ENCODE results near the gene MDGA2.
A peak's percentile ranks its signal among the peaks of the same experiment; 100 is the strongest.
"Not testable (repeated sequence)": the region's sequence is repeated elsewhere in the genome, so short reads cannot be mapped to it uniquely, and the experiment has no call there.

The MDGA2 gene

DNA sequence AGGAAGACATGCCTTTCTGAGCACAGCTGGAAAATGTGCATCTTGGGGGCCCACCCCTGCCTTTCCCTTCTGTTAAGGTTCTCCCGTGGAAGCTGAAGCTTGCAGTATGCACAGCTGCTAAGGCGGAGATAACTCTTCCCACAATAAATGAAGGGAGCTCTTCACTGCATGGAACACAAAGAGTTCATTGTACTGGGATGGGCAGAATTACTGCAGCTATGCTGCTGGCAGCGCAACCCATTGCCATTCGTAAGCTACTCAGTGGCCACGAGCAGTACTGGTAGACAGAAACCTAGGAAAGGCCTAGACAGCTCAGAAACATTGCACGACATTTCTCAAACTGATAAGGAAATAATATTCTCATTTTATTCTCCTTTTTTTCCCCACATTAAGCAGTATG, 310.2 kb downstream of the MDGA2 start:
- DNase-seq (ENCODE audit: insufficient read length, low spot score) (no peak), FAIRE-seq (no peak)

DNA sequence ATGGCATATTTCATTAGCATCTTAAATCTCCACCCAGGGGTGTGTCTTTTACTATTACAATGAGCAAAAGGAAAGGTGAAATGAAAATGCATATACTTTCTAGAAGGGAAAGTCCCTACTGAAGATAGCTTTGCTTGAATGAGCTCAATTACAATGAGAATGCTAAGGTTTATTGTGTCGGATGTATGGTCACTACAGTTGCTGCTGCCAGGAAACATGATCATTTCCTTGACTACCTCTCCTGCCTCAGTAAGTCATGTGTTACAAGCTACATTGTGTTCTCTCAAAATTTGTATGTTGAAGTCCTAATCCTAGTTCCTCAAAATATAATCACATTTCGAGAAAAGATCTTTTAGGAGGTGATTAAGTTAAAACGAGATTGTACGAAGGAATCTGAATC, 322.2 kb downstream of the MDGA2 start:
- FAIRE-seq (no peak), DNase-seq (ENCODE audit: insufficient read length, low spot score) (no peak)

DNA sequence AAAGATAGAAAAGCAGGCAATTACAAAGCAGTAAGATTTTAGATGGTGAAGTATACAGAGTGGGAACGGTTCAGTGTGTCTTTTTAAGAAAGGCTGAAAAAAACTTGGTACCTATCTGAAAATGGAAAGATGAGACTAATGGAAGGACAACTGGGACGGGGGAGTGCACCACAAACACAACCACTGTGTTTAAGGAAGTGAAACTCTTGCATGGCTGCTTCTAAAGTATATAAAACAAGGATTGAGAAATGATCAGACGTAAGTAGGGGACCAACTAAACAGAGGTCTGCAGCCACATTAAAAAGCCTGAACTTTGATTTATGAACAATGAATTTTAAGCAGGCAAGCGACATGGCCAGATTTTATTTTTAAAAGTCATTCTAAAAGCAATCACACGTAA, 328.6 kb downstream of the MDGA2 start:
- no peak for FAIRE-seq
- no peak for DNase-seq (ENCODE audit: insufficient read length, low spot score)

DNA sequence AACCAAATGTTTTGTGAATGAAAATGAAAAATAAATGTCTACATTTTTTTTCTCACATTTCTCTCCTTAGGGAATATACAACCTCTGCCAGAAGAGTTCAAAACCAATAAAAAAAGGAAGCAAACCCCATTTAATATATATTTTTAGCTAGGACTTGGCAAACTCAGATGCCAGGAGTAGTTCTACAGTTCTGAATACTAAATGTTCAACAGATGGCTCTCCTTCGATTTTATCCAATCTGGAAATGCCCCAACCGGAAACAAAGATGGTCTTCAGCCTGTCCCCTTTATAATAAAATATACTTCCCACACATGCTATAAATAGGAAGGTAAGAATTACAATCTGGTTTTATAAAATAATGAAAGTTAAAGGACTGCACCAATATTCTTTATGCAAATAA, 330.4 kb downstream of the MDGA2 start:
- DNase-seq (ENCODE audit: insufficient read length, low spot score), result no peak
- no peak for FAIRE-seq

DNA sequence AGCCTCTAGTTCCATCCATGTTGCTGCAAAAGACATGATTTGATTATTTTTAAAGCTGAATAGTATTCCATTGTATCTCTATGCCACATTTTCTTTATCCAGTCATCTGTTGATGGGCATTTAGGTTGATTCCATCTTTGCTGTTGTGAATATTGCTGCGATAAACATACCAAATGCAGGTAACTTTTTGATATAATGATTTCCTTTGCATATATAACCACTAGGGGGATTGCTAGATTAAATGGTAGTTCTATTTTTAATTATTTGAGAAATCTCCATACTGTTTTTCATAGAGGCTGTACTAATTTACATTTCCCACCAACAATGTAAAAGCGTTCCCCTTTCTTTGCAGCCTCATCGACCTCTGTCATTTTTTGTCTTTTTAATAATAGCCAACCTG, 342.5 kb downstream of the MDGA2 start:
- no peak for DNase-seq (ENCODE audit: insufficient read length, low spot score)
- FAIRE-seq, result no peak

DNA sequence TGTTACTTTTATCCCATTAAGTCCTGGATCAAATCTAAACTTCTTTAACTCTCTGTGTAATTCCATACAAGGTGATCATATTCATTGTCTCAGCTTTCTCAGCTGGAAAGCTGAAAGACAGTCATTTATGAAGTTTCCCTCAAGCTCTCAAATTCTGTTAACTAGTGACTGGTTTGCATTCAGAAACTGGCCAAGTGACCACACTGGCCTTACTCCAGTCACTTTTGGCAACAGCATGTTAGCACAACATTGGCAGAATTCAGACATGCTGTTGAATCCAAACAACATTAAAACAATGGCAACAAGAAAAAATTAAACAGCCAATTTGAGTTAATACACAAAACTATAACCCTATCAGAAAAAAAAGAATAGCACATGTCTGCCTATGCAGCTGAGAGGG, 343.3 kb downstream of the MDGA2 start:
- DNase-seq (ENCODE audit: insufficient read length, low spot score) (no peak), FAIRE-seq (no peak)

DNA sequence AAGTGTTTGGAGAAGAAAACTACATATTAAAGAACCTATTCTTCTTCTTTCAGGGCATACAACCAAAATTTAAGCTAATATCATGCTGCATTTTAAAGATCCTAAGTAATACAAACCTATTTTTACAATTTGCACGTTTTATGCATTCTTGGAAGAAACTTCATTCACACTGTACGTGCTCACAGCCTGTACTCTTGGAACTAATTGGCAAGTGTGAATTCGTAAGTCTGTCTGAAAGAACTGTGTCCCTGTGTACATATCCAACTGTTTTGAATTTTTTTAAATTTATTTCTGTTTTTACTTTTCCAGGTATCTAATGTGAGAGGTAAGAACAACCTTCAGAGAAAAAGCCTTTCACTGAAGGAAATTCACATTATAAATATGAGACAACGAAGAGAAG, 347.0 kb downstream of the MDGA2 start:
- DNase-seq (ENCODE audit: insufficient read length, low spot score), result no peak
- no peak for FAIRE-seq

DNA sequence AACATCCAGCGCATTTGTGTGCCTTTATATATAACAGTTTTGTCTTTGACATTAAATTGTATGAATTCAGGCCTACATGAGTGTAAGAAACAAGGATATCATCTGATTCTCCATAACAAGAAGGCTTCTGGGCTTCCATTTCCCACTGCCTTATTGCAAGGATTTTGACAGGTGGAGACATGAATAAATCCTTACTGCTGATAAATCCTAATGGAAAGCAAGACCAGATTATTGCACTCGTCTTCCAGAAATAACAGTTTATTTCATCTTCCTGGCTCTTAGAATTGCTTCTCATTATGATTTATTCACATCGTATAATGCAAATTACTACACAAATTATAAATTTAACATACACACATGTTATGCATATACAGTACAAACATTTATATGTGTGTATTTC, 348.1 kb downstream of the MDGA2 start:
- FAIRE-seq (no peak), DNase-seq (ENCODE audit: insufficient read length, low spot score) (no peak)

DNA sequence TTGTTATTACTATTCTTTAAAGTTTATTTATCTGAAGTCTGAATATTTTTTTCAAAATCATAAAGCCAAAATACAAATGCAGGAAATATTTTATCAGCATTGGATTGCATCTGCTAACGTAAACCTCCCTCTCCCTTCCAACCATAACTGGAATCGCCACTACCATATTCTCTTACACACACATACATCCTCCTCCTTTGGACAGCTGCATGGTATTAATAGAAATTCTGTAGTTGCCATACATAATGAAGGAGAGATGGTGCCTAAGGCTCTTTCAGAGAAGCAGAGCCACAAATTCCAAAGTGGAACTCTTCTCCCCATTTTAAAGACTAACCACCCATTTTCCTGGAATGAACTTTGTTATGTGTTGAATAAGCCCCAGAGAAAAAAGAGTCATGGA, 352.7 kb downstream of the MDGA2 start:
- no peak for DNase-seq (ENCODE audit: insufficient read length, low spot score)

DNA sequence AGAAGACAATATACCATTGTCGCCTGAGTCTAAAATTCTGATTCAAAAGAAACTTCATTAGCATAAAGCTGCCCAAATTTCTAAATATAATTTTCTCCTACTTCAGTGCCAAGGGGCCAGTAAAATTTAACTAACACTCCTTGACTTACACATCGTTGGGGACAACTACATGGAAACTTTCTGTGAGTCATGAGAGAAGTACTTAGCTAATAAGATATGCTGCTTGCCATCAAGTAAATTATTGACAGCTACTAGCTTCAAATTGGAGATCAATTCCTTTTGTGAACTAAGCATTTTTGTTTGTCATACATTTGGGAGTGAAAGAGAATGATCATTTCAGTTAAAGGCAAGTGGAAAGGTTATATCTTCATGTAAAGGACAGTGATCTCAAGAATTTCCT, 373.3 kb downstream of the MDGA2 start:
- DNase-seq (ENCODE audit: insufficient read length, low spot score) (no peak), FAIRE-seq (no peak)

More for the DNA sequence above, 352.7 kb downstream of the MDGA2 start:
- no peak for FAIRE-seq

DNA sequence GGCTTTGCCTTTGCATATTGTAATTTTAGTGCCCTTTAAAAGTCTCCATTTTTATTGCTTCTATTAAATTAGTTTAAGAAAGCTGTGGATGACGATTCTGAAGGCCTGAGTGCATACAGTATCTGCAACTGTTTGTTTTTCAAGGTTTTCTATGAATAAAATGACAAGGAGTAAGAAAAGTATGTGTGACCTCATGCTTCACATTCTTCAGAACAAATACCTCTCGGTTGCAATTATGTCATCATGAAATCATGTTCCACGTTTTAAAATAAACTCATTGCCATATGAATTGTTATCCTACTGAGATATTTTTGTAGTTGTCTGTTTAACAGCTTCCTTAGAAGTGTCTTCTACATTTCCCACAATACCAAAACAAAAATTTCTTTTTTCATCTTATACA, 374.6 kb downstream of the MDGA2 start:
- FAIRE-seq, result no peak

DNA sequence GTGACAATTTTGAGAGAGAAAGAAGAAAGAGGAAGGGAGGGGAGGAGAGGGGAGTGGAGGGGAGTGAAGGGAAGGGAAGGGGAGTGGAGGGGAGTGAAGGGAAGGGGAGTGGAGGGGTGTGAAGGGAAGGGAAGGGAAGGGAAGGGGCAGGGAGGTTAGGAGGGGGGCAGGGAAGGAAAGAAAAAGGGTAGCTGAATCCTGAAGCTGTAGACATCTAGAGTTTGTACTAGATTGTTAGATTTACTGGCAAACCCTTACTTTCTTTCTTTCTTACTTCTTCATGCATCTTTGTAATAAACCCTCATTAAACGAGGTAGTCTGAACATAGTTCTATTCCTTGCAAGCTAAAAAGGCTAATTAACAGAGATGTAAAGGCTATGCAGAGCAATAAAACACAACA, 378.0 kb downstream of the MDGA2 start:
- FAIRE-seq (no peak), DNase-seq (ENCODE audit: insufficient read length, low spot score) (no peak)

More for the DNA sequence above, 374.6 kb downstream of the MDGA2 start:
- DNase-seq (ENCODE audit: insufficient read length, low spot score), result no peak

DNA sequence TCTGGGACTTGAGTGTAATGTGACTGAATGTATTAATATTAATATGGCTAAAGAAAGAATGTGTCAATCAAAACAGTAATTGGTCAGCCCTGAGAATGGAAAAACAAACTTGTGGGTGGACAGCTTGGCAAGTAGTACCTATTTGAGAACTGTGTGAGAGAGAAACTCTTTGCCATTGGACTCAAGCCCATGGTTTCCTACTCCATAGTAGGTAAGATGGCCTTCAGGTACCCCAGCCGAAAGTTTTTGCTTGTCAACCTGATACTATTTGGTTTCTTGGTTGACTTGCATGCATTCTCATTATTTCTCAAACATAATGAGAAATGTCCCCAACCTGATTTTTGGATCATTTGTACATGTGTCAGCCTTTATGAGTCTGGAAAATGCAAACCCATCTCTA, 391.1 kb downstream of the MDGA2 start:
- FAIRE-seq, result no peak

DNA sequence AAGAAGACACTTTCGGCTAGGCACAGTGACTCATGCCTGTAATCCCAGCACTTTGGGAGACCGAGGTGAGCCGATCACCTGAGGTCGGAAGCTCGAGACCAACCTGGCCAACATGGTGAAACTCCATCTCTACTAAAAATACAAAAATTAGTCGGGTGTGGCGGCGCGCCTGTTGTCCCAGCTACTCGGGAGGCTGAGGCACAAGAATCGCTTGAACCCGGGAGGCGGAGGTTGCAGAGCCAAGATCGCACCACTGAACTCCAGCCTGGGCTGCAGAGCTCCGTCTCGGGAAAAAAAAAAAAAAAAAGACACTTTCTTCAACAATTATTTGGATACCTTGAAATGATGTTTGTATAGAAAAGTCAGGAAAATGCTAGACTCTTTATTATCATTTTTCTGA, 393.6 kb downstream of the MDGA2 start:
- FAIRE-seq; DNase-seq (ENCODE audit: insufficient read length, low spot score): not testable (repeated sequence)

More for the DNA sequence above, 391.1 kb downstream of the MDGA2 start:
- no peak for DNase-seq (ENCODE audit: insufficient read length, low spot score)

DNA sequence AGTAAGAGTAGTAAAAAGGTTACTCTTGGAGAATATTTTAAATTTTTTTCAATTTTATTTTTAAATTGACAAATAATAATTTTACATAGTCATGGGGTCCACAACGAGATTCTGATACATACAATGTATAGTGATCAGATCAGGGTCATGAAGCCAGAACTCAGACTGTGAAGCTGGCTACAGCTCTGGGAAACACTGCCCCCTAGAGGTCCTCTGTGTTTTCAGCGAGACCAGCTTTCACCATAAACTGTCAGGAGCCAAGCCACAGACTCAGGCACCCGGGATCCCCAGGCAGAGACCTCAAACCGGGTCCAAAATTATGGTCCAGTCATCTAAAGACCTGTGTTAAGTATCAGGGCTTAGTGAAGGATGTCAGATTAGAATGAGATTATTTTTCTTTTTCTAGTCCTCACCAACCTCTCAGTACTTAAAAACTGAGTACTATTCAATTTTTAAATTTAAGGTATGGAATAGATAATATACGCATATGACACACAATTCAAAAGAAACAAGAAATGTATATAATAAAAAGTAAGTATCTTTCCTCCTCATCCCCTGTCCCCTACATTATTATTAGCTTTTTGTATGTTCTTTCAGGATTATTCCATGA, 397.1 kb downstream of the MDGA2 start:
- DNase-seq (ENCODE audit: insufficient read length, low spot score), result peak; percentile 23
- no peak for FAIRE-seq

DNA sequence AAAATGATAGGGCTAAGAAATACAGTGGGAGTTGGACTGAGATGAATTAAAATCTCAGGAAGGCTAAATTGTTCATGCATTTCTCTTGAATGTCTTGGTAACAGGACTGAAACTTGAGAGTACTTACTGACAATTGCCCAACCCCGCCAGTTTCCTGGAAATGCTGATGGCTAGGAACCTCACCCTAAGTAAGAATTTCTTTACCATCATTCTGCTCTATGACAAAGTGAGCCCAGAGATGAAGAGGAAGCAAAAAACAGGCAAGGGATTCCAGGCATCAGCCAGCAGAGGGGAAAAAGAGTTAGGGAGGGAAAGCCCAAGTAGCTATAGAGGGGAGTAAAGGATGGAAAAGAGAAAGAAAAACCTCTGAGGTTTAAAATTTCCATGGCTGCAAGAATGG, 397.7 kb downstream of the MDGA2 start:
- FAIRE-seq (no peak), DNase-seq (ENCODE audit: insufficient read length, low spot score) (no peak)

DNA sequence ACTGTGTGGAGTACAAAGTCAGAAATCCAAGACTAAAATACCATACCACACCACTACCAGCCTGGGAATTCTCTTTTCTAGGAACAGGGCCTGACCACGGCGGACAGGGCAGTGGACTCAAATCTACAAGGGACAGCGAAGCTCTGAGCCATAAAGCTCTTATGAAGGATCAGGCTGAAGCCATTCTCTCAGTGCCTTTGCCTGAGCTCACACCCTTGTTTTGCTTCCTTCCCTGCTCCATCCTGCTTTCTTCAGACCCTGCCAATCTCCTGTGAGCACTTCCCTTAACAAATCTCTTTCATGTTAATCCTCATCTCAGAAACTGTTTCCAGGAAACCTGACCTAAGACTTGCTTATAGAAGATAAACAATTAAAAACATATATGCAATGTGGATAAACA, 398.5 kb downstream of the MDGA2 start:
- DNase-seq (ENCODE audit: insufficient read length, low spot score), result no peak

DNA sequence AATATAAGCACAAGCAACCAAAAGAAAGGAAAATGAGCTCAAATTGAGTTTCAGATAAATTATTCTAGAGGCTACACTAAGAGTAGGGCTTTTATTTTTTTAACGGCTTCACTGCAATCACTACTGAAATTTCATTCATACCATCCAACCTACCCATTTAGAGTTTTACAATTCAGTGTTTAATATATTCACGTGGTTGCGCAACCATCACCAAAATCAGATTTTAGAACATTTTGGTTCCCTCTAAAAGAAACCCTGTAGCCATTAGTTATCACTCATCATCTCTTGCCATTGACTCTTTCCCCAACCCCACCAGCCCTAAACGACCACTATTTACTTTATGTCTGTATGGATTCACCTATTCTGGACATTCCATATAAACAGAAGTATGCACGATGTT, 401.5 kb downstream of the MDGA2 start:
- FAIRE-seq (no peak), DNase-seq (ENCODE audit: insufficient read length, low spot score) (no peak)

More for the DNA sequence above, 398.5 kb downstream of the MDGA2 start:
- no peak for FAIRE-seq

DNA sequence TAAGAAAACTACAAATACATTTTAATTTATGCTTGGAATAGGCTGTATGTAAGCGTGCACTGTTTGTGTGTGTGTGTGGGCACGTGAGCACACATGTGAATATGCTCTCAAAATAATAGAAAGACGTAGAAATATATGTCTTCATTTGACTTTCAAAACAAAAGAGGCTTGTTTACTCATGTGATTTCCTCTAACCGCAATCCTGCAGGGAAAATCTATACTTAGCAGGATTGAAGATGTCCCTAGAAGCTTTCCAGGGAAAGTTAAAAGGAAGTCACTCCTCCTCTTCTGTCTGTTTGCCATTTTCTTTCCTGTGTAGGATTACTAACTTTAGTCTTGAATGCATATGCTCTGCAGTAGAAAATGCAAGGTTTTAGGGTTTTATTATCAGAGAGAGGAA, 404.7 kb downstream of the MDGA2 start:
- no peak for FAIRE-seq
- no peak for DNase-seq (ENCODE audit: insufficient read length, low spot score)

DNA sequence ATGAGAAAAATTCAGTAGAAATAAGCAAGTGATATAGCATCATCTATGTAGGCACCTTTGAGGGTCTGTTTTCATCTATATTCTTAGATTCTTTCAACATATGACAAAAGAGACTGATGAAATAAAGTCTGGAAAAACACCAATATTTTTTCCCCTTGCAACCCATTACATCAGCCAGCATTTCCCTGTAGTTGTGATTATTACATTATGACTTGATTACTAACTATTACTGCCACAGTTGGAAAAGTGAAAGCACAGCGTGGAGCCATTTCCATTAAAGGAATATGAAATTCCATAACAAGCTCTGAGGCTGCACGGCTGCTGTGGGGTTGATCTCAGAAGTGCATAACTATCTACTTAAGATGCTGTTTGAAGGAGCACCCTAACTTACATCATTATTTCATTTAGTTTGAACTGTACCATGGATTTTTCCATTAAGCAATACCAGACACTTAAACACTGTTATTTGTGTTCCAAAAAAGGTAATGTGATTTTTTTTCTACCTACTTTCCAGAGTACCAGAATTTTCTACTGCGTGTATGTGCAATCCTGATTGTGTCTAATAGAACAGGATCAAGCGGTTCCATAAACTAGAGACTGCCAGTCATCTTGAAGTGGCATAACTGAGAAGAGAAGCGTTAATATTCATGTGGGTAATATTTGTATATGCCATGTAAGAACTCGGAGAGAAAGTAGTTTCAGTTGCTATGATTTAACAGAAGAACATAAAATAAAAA, 405.5 kb downstream of the MDGA2 start:
- FAIRE-seq, result no peak
- DNase-seq (ENCODE audit: insufficient read length, low spot score), result no peak

DNA sequence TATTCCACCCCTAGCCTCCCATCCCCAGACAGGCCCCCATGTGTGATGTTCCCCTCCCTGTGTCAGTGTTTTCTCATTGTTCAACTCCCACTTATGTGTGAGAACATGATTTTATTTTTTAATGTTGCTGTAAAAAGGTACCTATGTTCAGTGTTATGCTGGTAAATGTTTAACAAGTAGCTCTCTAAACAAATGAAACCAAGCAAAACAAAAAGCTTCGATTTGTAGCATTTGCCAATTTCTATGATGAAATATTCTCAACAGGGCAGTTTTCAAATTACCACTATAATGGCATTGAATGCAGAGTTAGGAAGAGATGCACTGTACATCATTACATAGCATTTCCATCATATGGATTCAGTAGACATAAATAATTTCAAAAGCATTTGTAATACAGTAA, 410.6 kb downstream of the MDGA2 start:
- FAIRE-seq (no peak), DNase-seq (ENCODE audit: insufficient read length, low spot score) (no peak)

DNA sequence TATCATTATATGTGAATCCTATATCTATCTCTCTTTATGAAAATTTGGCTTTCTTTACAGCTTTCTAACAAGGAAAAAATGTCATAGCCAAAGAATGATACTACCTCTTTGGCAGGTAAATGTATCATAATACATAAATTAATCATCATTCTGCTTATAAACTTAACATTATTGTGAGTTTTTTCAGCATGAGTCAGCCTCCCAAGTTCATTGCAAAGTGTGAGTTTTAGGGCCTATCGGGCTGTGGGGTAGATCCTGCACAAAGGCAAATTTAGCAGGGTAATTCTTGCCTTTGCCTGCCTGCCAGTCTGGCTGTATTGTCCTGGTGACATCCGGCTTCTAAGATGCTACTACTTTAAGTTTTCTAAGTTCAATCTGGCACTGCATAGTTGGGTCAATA, 412.6 kb downstream of the MDGA2 start:
- DNase-seq (ENCODE audit: insufficient read length, low spot score) (no peak), FAIRE-seq (no peak)

DNA sequence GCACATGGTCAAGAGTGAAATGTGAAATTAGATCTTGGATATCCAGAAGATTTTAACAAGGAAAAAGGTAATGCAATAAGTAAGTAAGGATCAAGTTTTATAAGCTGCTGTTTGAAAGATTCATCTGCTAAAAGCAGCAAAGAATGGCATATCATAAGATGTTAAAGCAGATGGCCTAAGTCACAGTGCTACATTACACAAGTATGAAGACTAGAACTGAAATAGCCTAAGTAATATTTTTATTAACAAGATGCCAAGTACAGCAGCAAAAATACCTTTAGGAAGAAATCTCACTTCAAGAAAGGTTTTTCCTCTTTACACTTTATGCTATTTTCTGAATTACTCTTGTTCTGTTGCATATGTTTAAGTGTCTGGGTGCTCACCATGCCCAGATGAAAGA, 414.1 kb downstream of the MDGA2 start:
- no peak for FAIRE-seq
- no peak for DNase-seq (ENCODE audit: insufficient read length, low spot score)
